Medulla oblongata (tissue), 1 donor: ENCODE results near the gene GPR33.
"Not testable (repeated sequence)": the region's sequence is repeated elsewhere in the genome, so short reads cannot be mapped to it uniquely, and the experiment has no call there.

Source experiments
- DNase-seq: peaks from one replicate; pipeline ENCODE4 v3.0.0-alpha.2; 2015; ENCODE audit errors: extremely low spot score

The GPR33 gene

GRCh38 chr14:31461545-31461944 lies 26.3 kb downstream of the GPR33 start:
- DNase-seq = no peak

GRCh38 chr14:31457665-31458659 lies 29.9 kb downstream of the GPR33 start:
- DNase-seq = peak; percentile 69

GRCh38 chr14:31456841-31457664 lies 30.8 kb downstream of the GPR33 start, which contains the start of gene DTD2:
DTD2 (minus strand) TSS chr14:31457506; CDS start chr14:31457393, 113 bp downstream.
- DNase-seq = peak; percentile 99

- peak; percentile 40 for DNase-seq
Measured at GRCh38 chr14:31449971-31450610, 37.7 kb downstream of the GPR33 start.

- no peak for DNase-seq
Measured at GRCh38 chr14:31449136-31449535, 38.7 kb downstream of the GPR33 start.

GRCh38 chr14:31445703-31446102 lies 42.1 kb downstream of the GPR33 start:
- no peak for DNase-seq

GRCh38 chr14:31442284-31442683 lies 45.6 kb downstream of the GPR33 start:
- no peak for DNase-seq

- DNase-seq = no peak
Measured at GRCh38 chr14:31441273-31442111, 46.3 kb downstream of the GPR33 start.

- DNase-seq = no peak
Measured at GRCh38 chr14:31440280-31440679, 47.6 kb downstream of the GPR33 start.

GRCh38 chr14:31439561-31439960 lies 48.3 kb downstream of the GPR33 start:
- DNase-seq = peak; percentile 60

GRCh38 chr14:31437045-31437691 lies 50.7 kb downstream of the GPR33 start:
- DNase-seq = not testable (repeated sequence)

- no peak for DNase-seq
Measured at GRCh38 chr14:31435276-31435675, 52.6 kb downstream of the GPR33 start.
